Lower lobe of right lung (tissue), 2 donors: ENCODE results near the gene ELL3. TPM values are rescaled to one million over a fixed set of nuclear protein-coding genes. Genes with fewer than 3 reads are reported as not detected.
"Not testable (repeated sequence)": the region's sequence is repeated elsewhere in the genome, so short reads cannot be mapped to it uniquely, and the experiment has no call there.

Experiments
- ATAC-seq, 2 donors: fragments of 200-7000 bp; cut with Tn5 transposase; one replicate each; pipeline ENCODE4 v1.9.1; 2020 to 2022; ENCODE audit warnings: mild to moderate bottlenecking in 2 of 2, moderate library complexity in 2 of 2
- DNase-seq: peaks from one replicate; pipeline ENCODE4 v3.0.0-alpha.2; 2020
- H3K27ac ChIP-seq: fragments of 200-600 bp; one replicate; pipeline ENCODE4 v1.8.0; 2022
- H3K27me3 ChIP-seq: fragments of 200-600 bp; one replicate; pipeline ENCODE4 v1.8.0; 2022; ENCODE audit warnings: low read depth
- H3K36me3 ChIP-seq: fragments of 200-600 bp; one replicate; pipeline ENCODE4 v1.8.0; 2022; ENCODE audit warnings: mild to moderate bottlenecking
- H3K4me1 ChIP-seq: fragments of 200-600 bp; one replicate; pipeline ENCODE4 v1.8.0; 2022
- H3K4me3 ChIP-seq: fragments of 200-600 bp; one replicate; pipeline ENCODE4 v1.8.0; 2022; ENCODE audit warnings: mild to moderate bottlenecking
- H3K9me3 ChIP-seq: fragments of 200-600 bp; one replicate; pipeline ENCODE4 v1.8.0; 2022
- CTCF ChIP-seq: fragments of 200-600 bp; IDR thresholded peaks from one replicate; pipeline ENCODE4 v1.8.0; 2022; ENCODE audit warnings: antibody characterized with exemption, mild to moderate bottlenecking
- intact Hi-C: fragments of 100-400 bp; cut with DNase I; formaldehyde crosslinking; loops from one replicate; pipeline ENCODE4 v1.11.0; 2022
- total RNA-seq: library from RNA; stranded (reverse); fragmentation: NEBNext Ultra II Directional; extraction: Animal tissue kit (Norgen Biotek cat#: 25700); gene quantifications from one replicate; pipeline ENCODE4 v1.2.1, GENCODE V29; 2021
- donor health status: DM: no; HTN: yes; CAD: no; lungs with severe emphysema.

The ELL3 gene
- total RNA-seq, 1 donor from 2014 or later: 5.1 TPM

- TF ChIP-seq CTCF: no peak
- H3K4me1 ChIP-seq: peaks cover 54% of the 10 kb centered on the region
- H3K36me3 ChIP-seq: peaks cover 33% of the 10 kb centered on the region
- ATAC-seq (no peak), DNase-seq (peak; percentile 51)
- peak overlapping the region; percentile 31 for H3K4me3 ChIP-seq
- H3K27ac ChIP-seq: peak overlapping the region; percentile 46
- H3K9me3 ChIP-seq: no peaks in the 10 kb centered on the region
- H3K27me3 ChIP-seq: no peaks in the 10 kb centered on the region
- intact Hi-C loops: no loop called here
Measured at GRCh38 chr15:43749690-43750345, 26.9 kb downstream of the ELL3 start.

GRCh38 chr15:43748376-43748775 is 28.4 kb downstream of the ELL3 start:
- intact Hi-C loops: no loop called here
- DNase-seq (no peak), ATAC-seq (no peak)
- Histone ChIP-seq H3K4me1 (peaks cover 54% of the 10 kb centered on the region), H3K36me3 (peaks cover 19% of the 10 kb centered on the region), H3K27me3 (no peaks in the 10 kb centered on the region), H3K9me3 (no peaks in the 10 kb centered on the region), H3K27ac (no peak overlapping the region), H3K4me3 (peak overlapping the region; percentile 79)
- TF ChIP-seq CTCF: no peak

GRCh38 chr15:43746903-43747309 is 29.9 kb downstream of the ELL3 start:
- H3K36me3 ChIP-seq, intact Hi-C loops, H3K27me3 ChIP-seq, H3K9me3 ChIP-seq, DNase-seq: not testable (repeated sequence)
- peak; percentile 69 to 73 for ATAC-seq
- Histone ChIP-seq H3K4me1 (peaks cover 47% of the 10 kb centered on the region), H3K27ac (peak overlapping the region; percentile 97), H3K4me3 (peak overlapping the region; percentile 79)

- Histone ChIP-seq H3K27ac (peak within 1 kb of the TSS; percentile 97), H3K4me1 (peaks cover 42% of the 10 kb centered on the region), H3K4me3 (peak within 1 kb of the TSS; percentile 79)
- H3K36me3 ChIP-seq, H3K9me3 ChIP-seq, H3K27me3 ChIP-seq, intact Hi-C loops: not testable (repeated sequence)
- TF ChIP-seq CTCF: peak; percentile 10
- ATAC-seq: peak; percentile 98 to 99
- DNase-seq: peak; percentile 95
Measured at GRCh38 chr15:43746245-43746902, 30.4 kb downstream of the ELL3 start, which contains the start of gene PDIA3. TSS of gene PDIA3 (plus strand) at chr15:43746438. CDS start at chr15:43746540, 102 bp downstream.

- intact Hi-C loops: no loop called here
- Histone ChIP-seq H3K27ac (no peak overlapping the region), H3K27me3 (no peaks in the 10 kb centered on the region), H3K36me3 (no peaks in the 10 kb centered on the region), H3K4me1 (no peaks in the 10 kb centered on the region), H3K9me3 (no peaks in the 10 kb centered on the region), H3K4me3 (no peak overlapping the region)
- DNase-seq (no peak), ATAC-seq (no peak)
- TF ChIP-seq CTCF: no peak
Measured at GRCh38 chr15:43735416-43735815, 41.4 kb downstream of the ELL3 start.

- DNase-seq, intact Hi-C loops, ATAC-seq, H3K4me1 ChIP-seq, H3K9me3 ChIP-seq, H3K27ac ChIP-seq, H3K4me3 ChIP-seq, H3K36me3 ChIP-seq, H3K27me3 ChIP-seq: not testable (repeated sequence)
Measured at GRCh38 chr15:43728053-43728725, 48.6 kb downstream of the ELL3 start.

- H3K27ac ChIP-seq, H3K36me3 ChIP-seq, intact Hi-C loops, H3K4me1 ChIP-seq, ATAC-seq, H3K27me3 ChIP-seq, DNase-seq, H3K4me3 ChIP-seq, H3K9me3 ChIP-seq: not testable (repeated sequence)
Measured at GRCh38 chr15:43726306-43726705, 50.5 kb downstream of the ELL3 start.
